PC-9 (cell line): ENCODE results near the gene VPS13D.

Experiments
- CTCF ChIP-seq: fragments of 200-600 bp; sonication (generic); conservative IDR thresholded peaks from 2 replicates; pipeline ENCODE4 v1.6.1; 2017; ENCODE audit warnings: mixed run types, antibody characterized with exemption, mild to moderate bottlenecking, moderate library complexity
- EZH2 ChIP-seq: fragments of 200-600 bp; sonication (generic); IDR thresholded peaks from 2 replicates; pipeline ENCODE4 v1.8.0; 2017; ENCODE audit warnings: antibody characterized with exemption, low read depth

- no peak for TF ChIP-seq CTCF
- no peak for TF ChIP-seq EZH2
Observed at GRCh38 chr1:12353981-12354380, 124.2 kb downstream of the VPS13D start.
